GM18861 (cell line): Measurements from ENCODE around the gene RTP3.

Experiments
- ATAC-seq: cut with Tn5 transposase; IDR thresholded peaks from one replicate; pipeline ENCODE4 v1.9.1; 2021; ENCODE audit not compliant: unreplicated experiment

Gene RTP3

GRCh38 chr3:46468753-46469600 lies 28.8 kb upstream of the RTP3 start:
- no peak for ATAC-seq

- no peak for ATAC-seq
Measured at GRCh38 chr3:46469680-46470357, 28.0 kb upstream of the RTP3 start.

GRCh38 chr3:46470831-46471230 lies 26.9 kb upstream of the RTP3 start:
- ATAC-seq: no peak

GRCh38 chr3:46471371-46471914 lies 26.3 kb upstream of the RTP3 start:
- ATAC-seq: no peak

- ATAC-seq: no peak
Measured at GRCh38 chr3:46472736-46473135, 25.0 kb upstream of the RTP3 start.

GRCh38 chr3:46477145-46477544 lies 20.6 kb upstream of the RTP3 start:
- ATAC-seq: no peak

- ATAC-seq: no peak
Measured at GRCh38 chr3:46477756-46478155, 20.0 kb upstream of the RTP3 start.

- no peak for ATAC-seq
Measured at GRCh38 chr3:46478341-46478740, 19.4 kb upstream of the RTP3 start.

GRCh38 chr3:46479021-46479420 lies 18.8 kb upstream of the RTP3 start:
- no peak for ATAC-seq

- ATAC-seq: no peak
Measured at GRCh38 chr3:46479696-46480095, 18.1 kb upstream of the RTP3 start.

- ATAC-seq: no peak
Measured at GRCh38 chr3:46480491-46481195, 17.1 kb upstream of the RTP3 start.

- no peak for ATAC-seq
Measured at GRCh38 chr3:46481636-46482035, 16.1 kb upstream of the RTP3 start.

- ATAC-seq: no peak
Measured at GRCh38 chr3:46482632-46483350, 15.0 kb upstream of the RTP3 start.

- no peak for ATAC-seq
Measured at GRCh38 chr3:46483825-46484224, 14.0 kb upstream of the RTP3 start.

- no peak for ATAC-seq
Measured at GRCh38 chr3:46484388-46484787, 13.4 kb upstream of the RTP3 start.

GRCh38 chr3:46484911-46485778 lies 12.6 kb upstream of the RTP3 start:
- ATAC-seq: no peak

- no peak for ATAC-seq
Measured at GRCh38 chr3:46485779-46486175, 12.0 kb upstream of the RTP3 start.

GRCh38 chr3:46488735-46489361 lies 8.9 kb upstream of the RTP3 start:
- peak; percentile 82 for ATAC-seq

GRCh38 chr3:46489381-46489780 lies 8.4 kb upstream of the RTP3 start:
- ATAC-seq: no peak
